CD14-positive monocyte (primary cell): ENCODE measurements around the gene VCL. TPM values are rescaled to one million over a fixed set of nuclear protein-coding genes. Genes with fewer than 3 reads are reported as not detected.

Experiments used
- DNase-seq, 3 donors: peaks; one replicate each; pipeline ENCODE4 v3.0.0-alpha.2; 2011 to 2022
- H2AFZ ChIP-seq: 2 replicates; pipeline ENCODE4 v1.6.0; 2012; ENCODE audit warnings: mild to moderate bottlenecking, low read depth, low read length, inconsistent platforms; ENCODE audit not compliant: insufficient read depth, poor library complexity, severe bottlenecking
- H3K27ac ChIP-seq, 2 donors: 1 replicate in 1 of 2; 2 replicates in 1 of 2; pipeline ENCODE4 v1.5.1; 2012 to 2013; ENCODE audit warnings: low read length in 2 of 2, control low read depth in 1 of 2, inconsistent platforms in 1 of 2, low read depth in 1 of 2, mild to moderate bottlenecking in 1 of 2
- H3K27me3 ChIP-seq, 2 donors: one replicate each; pipeline versions ENCODE4 v1.6.0 to v1.6.1; 2011 to 2013; ENCODE audit warnings: low read length in 2 of 2; ENCODE audit not compliant: control insufficient read depth in 2 of 2, insufficient read depth in 2 of 2
- H3K36me3 ChIP-seq, 2 donors: replicated peaks in 1 of 2; 1 replicate in 1 of 2; 2 replicates in 1 of 2; pipeline versions ENCODE4 v1.5.1 to v1.6.1; 2012 to 2013; ENCODE audit warnings: low read length in 2 of 2, control low read depth in 1 of 2, inconsistent platforms in 1 of 2, mild to moderate bottlenecking in 1 of 2; ENCODE audit not compliant: insufficient read depth in 2 of 2, control insufficient read depth in 1 of 2
- H3K4me1 ChIP-seq, 2 donors: 1 replicate in 1 of 2; 2 replicates in 1 of 2; pipeline versions ENCODE4 v1.5.1 to v1.6.1; 2012 to 2013; ENCODE audit warnings: low read length in 2 of 2, control low read depth in 1 of 2, inconsistent platforms in 1 of 2, mild to moderate bottlenecking in 1 of 2, moderate library complexity in 1 of 2; ENCODE audit not compliant: insufficient read depth in 2 of 2, control insufficient read depth in 1 of 2
- H3K4me2 ChIP-seq: replicated peaks from 2 replicates; pipeline ENCODE3; 2012; ENCODE audit warnings: low read length, moderate library complexity, mild to moderate bottlenecking; ENCODE audit not compliant: poor library complexity, severe bottlenecking; ENCODE audit errors: extremely low read depth
- H3K4me3 ChIP-seq, 3 experiments: fragments of 200-600 bp in 1 of 3; sonication (generic) in 1 of 3; replicated peaks in 1 of 3; 1 replicate in 2 of 3; 2 replicates in 1 of 3; pipeline ENCODE4 v1.5.1; 2011 to 2013; ENCODE audit warnings: low read length in 3 of 3, mild to moderate bottlenecking in 3 of 3, control low read depth in 2 of 3, low read depth in 2 of 3, inconsistent platforms in 1 of 3, moderate library complexity in 1 of 3
- H3K79me2 ChIP-seq: 2 replicates; pipeline ENCODE4 v1.6.0; 2012; ENCODE audit warnings: mild to moderate bottlenecking, control low read depth, inconsistent platforms, low read length, moderate library complexity; ENCODE audit not compliant: insufficient read depth
- H3K9ac ChIP-seq: 2 replicates; pipeline ENCODE4 v1.6.0; 2017; ENCODE audit warnings: low read length, mild to moderate bottlenecking; ENCODE audit not compliant: insufficient read depth, poor library complexity, severe bottlenecking
- H3K9me3 ChIP-seq, 2 donors: replicated peaks in 1 of 2; 1 replicate in 1 of 2; 2 replicates in 1 of 2; pipeline versions ENCODE4 v1.5.1 to v1.6.1; 2012 to 2013; ENCODE audit warnings: low read length in 2 of 2, control low read depth in 1 of 2; ENCODE audit not compliant: control insufficient read depth in 1 of 2, insufficient read depth in 1 of 2
- H4K20me1 ChIP-seq: 2 replicates; pipeline ENCODE4 v1.6.0; 2012; ENCODE audit warnings: mild to moderate bottlenecking, low read length, control low read depth, moderate library complexity; ENCODE audit not compliant: insufficient read depth
- H3K27ac Mint-ChIP-seq, 7 donors: one replicate each; pipeline ENCODE4 v1.8.0; 2020; ENCODE audit warnings: mild to moderate bottlenecking in 7 of 7, mixed read lengths in 7 of 7, moderate library complexity in 6 of 7, inconsistent platforms in 2 of 7
- H3K27me3 Mint-ChIP-seq, 3 donors: one replicate each; pipeline ENCODE4 v1.8.0; 2021 to 2022; ENCODE audit warnings: low read depth in 3 of 3, mild to moderate bottlenecking in 3 of 3, mixed read lengths in 3 of 3, moderate library complexity in 3 of 3, inconsistent platforms in 1 of 3
- H3K36me3 Mint-ChIP-seq, 2 donors: one replicate each; pipeline ENCODE4 v1.8.0; 2020; ENCODE audit warnings: mixed read lengths in 2 of 2, inconsistent platforms in 1 of 2, mild to moderate bottlenecking in 1 of 2
- H3K4me1 Mint-ChIP-seq: one replicate; pipeline ENCODE4 v1.8.0; 2020; ENCODE audit warnings: mild to moderate bottlenecking, mixed read lengths
- H3K4me3 Mint-ChIP-seq, 2 donors: one replicate each; pipeline ENCODE4 v1.8.0; 2020; ENCODE audit warnings: mild to moderate bottlenecking in 2 of 2, mixed read lengths in 2 of 2, moderate library complexity in 1 of 2
- H3K9me3 Mint-ChIP-seq, 7 donors: one replicate each; pipeline ENCODE4 v1.8.0; 2020 to 2022; ENCODE audit warnings: mixed read lengths in 7 of 7, mild to moderate bottlenecking in 6 of 7, moderate library complexity in 6 of 7, inconsistent platforms in 2 of 7
- WGBS: methylation state at CpG from one replicate; pipeline ENCODE4 v1.1.5; 2013; ENCODE audit warnings: missing lambda C conversion rate; ENCODE audit not compliant: insufficient coverage; 5-methylcytosine and 5-hydroxymethylcytosine counted together
- intact Hi-C, 2 donors: fragments of 100-400 bp; cut with micrococcal nuclease; formaldehyde crosslinking; loops; one replicate each; pipeline versions ENCODE4 v1.15.0 to v1.15.1; 2023
- polyA plus RNA-seq, 3 donors: library from polyadenylated mRNA; depleted of rRNA in 1 of 3; unstranded in 2 of 3; stranded (reverse) in 1 of 3; fragments of 300-500 nt in 2 of 3; fragments of >200 nt in 1 of 3; fragmentation: Illumina TruSeq in 2 of 3; gene quantifications; 1 replicate in 2 of 3; 2 replicates in 1 of 3; pipeline ENCODE4 v1.2.3, GENCODE V29; 2012 to 2021
- TF ChIP-seq, protein P1 (sequence below): fragments of 200-600 bp; IDR thresholded peaks from one replicate; pipeline ENCODE4 v1.8.0; 2022; ENCODE audit warnings: antibody characterized with exemption, mild to moderate bottlenecking

The VCL gene
- polyA plus RNA-seq, 3 donors, result 39.1 to 68.4 (median 52.8) TPM

DNA sequence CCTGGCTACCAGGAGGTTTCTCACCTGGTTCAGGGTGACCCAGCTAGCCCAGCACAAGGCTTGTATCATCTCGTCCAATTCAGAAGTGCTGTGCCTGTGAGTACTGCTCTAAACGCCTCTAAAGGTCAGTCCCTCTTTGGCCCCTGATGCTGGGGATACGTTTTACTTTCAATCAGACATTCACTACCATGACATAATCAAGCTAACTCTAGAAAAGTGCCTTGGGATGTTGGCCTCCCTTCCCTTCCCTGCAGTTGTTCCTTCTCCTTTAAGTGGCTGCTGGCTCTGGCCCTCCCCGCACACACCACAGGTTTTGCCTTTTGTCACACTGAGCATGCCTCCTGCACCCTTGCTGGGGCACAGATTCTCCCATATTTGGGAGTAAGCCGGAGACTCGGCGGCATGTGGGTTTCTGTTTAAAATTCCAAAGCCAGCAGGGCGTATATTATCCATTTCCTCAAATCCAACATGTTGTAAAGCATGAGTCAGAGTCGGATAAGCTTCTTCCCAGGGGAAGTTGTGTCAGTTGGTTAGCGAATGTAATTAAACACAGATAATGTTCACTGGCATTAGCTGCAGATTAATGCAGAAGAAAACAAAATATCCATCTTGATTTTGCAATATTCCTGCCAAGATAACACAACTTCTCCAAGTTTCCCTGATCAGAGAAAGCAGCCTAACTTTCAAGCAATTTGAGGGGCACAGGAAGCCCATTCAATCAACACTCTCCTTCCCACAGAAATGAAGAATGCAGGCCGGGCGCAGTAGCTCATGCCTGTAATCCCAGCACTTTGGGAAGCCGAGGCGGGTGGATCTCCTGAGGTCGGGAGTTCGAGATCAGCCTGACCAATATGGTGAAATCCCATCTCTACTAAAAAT is 31.8 kb upstream of the VCL start:
- H3K27me3 ChIP-seq, result no peaks in the 10 kb centered on the region
- H3K79me2 ChIP-seq, result no peaks in the 10 kb centered on the region
- H3K9ac ChIP-seq, result peak overlapping the region; percentile 2
- peaks cover 46% of the 10 kb centered on the region for H3K4me1 Mint-ChIP-seq
- 94% methylated on average over 5 of the region's 16 CpGs for WGBS
- H2AFZ ChIP-seq, result no peak overlapping the region
- H3K27ac Mint-ChIP-seq, result peak overlapping the region in 6 of 7 donors; percentile 6 to 70 (median 66)
- no peaks in the 10 kb centered on the region for H3K9me3 ChIP-seq
- H3K4me1 ChIP-seq, result peaks cover 27 to 48% of the 10 kb centered on the region in 2 donors
- no peak overlapping the region for H3K4me3 ChIP-seq
- no peak overlapping the region for H3K27ac ChIP-seq
- peak overlapping the region in 1 of 2 donors; percentile 9 for H3K4me3 Mint-ChIP-seq
- TF ChIP-seq, protein P1, sequence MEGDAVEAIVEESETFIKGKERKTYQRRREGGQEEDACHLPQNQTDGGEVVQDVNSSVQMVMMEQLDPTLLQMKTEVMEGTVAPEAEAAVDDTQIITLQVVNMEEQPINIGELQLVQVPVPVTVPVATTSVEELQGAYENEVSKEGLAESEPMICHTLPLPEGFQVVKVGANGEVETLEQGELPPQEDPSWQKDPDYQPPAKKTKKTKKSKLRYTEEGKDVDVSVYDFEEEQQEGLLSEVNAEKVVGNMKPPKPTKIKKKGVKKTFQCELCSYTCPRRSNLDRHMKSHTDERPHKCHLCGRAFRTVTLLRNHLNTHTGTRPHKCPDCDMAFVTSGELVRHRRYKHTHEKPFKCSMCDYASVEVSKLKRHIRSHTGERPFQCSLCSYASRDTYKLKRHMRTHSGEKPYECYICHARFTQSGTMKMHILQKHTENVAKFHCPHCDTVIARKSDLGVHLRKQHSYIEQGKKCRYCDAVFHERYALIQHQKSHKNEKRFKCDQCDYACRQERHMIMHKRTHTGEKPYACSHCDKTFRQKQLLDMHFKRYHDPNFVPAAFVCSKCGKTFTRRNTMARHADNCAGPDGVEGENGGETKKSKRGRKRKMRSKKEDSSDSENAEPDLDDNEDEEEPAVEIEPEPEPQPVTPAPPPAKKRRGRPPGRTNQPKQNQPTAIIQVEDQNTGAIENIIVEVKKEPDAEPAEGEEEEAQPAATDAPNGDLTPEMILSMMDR, result no peak
- peak in 2 of 3 donors; percentile 37 to 50 for DNase-seq
- H3K4me2 ChIP-seq, result peak overlapping the region; percentile 22
- H4K20me1 ChIP-seq, result no peaks in the 10 kb centered on the region
- H3K36me3 Mint-ChIP-seq, result no peaks in the 10 kb centered on the region
- no peaks in the 10 kb centered on the region for H3K9me3 Mint-ChIP-seq
- H3K27me3 Mint-ChIP-seq, result no peaks in the 10 kb centered on the region
- H3K36me3 ChIP-seq, result no peaks in the 10 kb centered on the region
- intact Hi-C loops, result loop anchor here in 1 of 2 donors (10.0 kb wide), 1 partner anchor 109 kb away; no protein-coding TSS in a partner anchor

DNA sequence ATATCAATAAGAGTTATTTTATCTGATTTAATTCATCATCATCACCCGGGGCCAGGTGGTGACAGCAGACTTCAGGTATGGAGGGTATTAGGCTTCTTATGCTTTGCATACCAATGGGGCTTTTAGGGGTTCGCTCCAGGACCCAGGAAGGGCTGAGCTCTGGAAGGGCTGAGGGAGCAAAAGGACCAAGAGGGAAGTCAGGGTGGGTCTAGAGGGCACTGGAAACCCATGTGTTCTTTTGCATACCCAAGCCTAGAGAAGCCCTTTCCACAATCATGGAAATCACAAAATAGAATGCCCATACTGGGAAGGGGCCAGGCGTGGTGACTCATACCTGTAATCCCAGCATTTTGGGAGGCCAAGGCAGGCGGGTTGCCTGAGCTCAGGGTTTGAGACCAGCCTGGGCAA is 30.9 kb upstream of the VCL start:
- Mint-ChIP-seq H3K4me3 (no peak overlapping the region), H3K9me3 (no peaks in the 10 kb centered on the region), H3K27me3 (no peaks in the 10 kb centered on the region), H3K36me3 (no peaks in the 10 kb centered on the region), H3K4me1 (peaks cover 46% of the 10 kb centered on the region), H3K27ac (no peak overlapping the region)
- no peak overlapping the region for H3K9ac ChIP-seq
- H3K4me2 ChIP-seq, result no peak overlapping the region
- no peak overlapping the region for H2AFZ ChIP-seq
- no peaks in the 10 kb centered on the region for H3K9me3 ChIP-seq
- no peaks in the 10 kb centered on the region for H3K27me3 ChIP-seq
- intact Hi-C loops, result loop anchor here in 1 of 2 donors (10.0 kb wide), 1 partner anchor 108 kb away; no protein-coding TSS in a partner anchor
- TF ChIP-seq, protein P1, result no peak
- no peaks in the 10 kb centered on the region for H3K79me2 ChIP-seq
- no peaks in the 10 kb centered on the region for H3K36me3 ChIP-seq
- no peak overlapping the region for H3K27ac ChIP-seq
- no peaks in the 10 kb centered on the region for H4K20me1 ChIP-seq
- no peak for DNase-seq
- H3K4me3 ChIP-seq, result no peak overlapping the region
- H3K4me1 ChIP-seq, result peaks cover 27 to 48% of the 10 kb centered on the region in 2 donors
- 95% methylated on average over 3 of the region's 4 CpGs for WGBS
